GM21390 (cell line): ENCODE results near the gene MPHOSPH10.
"Not testable (repeated sequence)": the region's sequence is repeated elsewhere in the genome, so short reads cannot be mapped to it uniquely, and the experiment has no call there.

Experiments
- ATAC-seq: cut with Tn5 transposase; IDR thresholded peaks from one replicate; pipeline ENCODE4 v1.9.1; 2021; ENCODE audit not compliant: unreplicated experiment

Gene MPHOSPH10

DNA sequence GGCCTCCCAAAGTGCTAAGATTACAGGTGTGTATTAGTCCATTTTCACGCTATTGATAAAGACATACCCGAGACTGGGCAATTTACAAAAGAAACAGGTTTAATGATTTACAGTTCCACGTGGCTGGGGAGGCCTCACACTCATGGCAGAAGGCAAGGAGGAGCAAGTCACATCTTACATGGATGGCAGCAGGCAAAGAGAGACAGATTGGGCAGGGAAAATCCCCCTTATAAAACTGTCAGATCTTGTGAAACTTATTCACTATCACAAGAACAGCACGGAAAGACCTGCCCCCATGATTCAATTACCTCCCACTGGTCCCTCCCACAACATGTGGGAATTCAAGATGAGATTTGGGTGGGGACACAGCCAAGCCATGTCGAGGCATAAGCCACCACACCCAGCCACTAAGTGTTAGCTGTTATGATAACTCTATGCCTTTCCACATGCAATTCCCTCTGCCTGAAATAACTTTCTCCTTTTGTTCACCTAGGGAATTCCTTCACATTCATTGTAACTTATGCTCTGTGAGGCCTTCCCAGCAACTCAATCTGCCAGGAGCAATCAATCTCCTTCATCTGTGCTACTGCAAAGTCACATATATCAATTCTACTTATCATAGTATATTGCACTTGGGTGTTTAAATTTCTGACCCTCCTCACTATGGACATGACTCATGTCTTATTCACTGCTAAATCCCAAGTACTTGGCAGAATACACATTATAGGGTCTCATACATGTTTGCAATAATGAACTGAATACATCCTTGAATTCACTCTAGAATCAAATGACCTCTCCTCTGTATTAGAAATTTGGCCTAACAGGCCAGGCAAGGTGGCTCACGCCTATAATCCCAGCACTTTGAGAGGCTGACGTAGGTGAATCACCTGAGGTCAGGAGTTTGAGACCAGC lies 7.8 kb upstream of the MPHOSPH10 start:
- no peak for ATAC-seq

DNA sequence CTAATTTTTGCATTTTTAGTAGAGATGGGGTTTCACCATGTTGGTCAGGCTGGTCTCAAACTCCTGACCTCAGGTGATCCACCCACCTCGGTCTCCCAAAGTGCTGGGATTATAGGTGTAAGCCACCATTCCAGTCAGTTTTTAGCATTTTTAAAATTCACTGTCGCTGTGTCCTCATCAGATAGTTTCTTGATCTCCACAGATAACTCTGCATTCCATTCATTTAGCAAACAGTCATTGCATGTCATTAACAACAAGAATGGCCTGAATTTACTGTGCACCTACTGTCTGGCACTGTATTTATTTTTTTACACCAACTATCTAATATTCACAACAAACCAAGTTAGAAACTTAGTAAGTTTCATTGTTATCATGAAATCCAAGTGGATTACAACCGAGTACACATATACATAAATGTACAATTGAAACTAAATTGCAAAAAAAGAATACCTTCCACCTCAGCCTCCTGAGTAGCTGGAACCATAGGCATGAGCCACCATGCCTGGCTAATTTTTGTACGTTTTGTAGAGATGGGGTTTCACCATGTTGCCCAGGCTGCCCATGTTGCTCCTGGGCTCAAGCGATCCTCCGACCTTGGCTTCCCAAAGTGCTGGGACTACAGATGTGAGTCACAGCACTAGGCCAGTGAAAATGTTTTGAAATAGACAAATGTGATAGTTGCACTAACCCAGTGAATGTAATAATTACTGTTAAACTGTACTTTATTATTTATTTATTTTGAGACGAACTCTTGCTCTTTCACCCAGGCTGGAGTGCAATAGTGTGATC lies 4.7 kb upstream of the MPHOSPH10 start:
- no peak for ATAC-seq

DNA sequence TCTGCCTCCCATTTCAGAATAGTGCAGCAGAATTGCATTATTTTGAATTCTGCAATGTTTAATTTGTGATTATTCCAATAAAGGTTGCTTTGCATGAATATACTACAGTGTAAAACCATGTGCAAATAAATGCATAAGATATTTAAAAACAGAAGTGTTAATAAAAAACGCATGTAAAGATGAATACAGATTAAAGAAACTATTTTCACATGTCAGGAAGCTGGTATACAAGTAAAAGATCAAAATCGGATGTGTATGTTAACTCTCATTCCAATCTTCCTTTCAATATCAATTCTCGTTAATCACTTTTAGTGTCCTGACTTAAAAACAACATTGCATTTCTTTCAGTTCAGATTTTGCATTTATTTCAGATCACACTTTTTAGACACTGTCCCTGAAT lies 3.5 kb upstream of the MPHOSPH10 start:
- ATAC-seq = no peak

GRCh38 chr2:71129114-71129901 lies 1.1 kb upstream of the MPHOSPH10 start:
- no peak for ATAC-seq

DNA sequence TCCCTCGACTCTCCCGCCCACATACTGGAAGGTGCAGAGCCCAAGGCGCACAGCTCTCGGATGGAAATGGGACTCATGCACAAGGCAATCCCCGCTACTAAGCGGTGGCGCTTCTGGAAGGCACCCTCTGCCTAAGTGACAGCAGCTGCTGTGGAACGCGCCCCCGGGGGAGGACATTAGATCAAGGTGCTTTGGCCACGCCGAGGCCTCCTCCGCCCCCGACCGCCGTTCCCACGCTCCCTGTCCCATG lies 607 bp upstream of the MPHOSPH10 start:
- peak; percentile 48 for ATAC-seq

GRCh38 chr2:71130905-71131244 lies 441 bp downstream of the MPHOSPH10 start:
- no peak for ATAC-seq

DNA sequence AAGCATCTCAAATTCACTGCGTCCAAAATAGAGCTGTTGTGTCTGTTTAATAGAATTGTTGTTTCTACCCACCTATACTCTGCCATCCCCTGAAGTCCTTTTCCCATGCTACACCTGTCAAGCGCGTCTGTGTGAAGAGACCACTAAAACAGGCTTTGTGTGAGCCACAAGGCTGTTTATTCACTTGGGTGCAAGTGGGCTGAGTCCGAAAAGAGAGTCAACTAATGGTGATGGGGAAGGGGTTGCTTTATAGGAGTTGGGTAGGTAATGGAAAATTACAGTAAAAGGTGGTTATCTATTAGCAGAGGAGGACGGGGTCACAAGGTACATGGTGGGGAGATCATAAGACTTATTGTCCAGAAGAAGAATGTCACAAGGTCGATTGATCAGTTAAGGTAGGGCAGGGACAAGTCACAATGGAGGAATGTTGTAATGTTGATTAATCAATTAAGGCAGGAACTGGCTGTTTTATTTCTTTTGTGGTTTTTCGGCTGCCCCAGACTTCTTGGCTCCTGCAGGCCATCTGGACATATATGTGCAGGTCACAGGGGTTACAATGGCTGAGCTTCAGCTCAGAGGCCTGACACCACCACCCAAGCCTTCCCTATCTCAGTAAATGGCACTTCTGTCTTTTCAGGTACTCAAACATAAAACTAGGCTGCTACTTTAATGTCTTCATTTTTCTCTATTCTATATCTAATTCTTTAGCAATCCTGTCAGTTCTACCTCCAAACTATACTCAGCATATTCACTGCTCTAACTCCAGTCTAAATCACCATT lies 1.1 kb downstream of the MPHOSPH10 start:
- not testable (repeated sequence) for ATAC-seq

- no peak for ATAC-seq
Observed at GRCh38 chr2:71133603-71134002, 3.2 kb downstream of the MPHOSPH10 start.

GRCh38 chr2:71136174-71136573 lies 5.7 kb downstream of the MPHOSPH10 start:
- ATAC-seq = no peak

- no peak for ATAC-seq
Observed at GRCh38 chr2:71143782-71144181, 13.3 kb downstream of the MPHOSPH10 start.

DNA sequence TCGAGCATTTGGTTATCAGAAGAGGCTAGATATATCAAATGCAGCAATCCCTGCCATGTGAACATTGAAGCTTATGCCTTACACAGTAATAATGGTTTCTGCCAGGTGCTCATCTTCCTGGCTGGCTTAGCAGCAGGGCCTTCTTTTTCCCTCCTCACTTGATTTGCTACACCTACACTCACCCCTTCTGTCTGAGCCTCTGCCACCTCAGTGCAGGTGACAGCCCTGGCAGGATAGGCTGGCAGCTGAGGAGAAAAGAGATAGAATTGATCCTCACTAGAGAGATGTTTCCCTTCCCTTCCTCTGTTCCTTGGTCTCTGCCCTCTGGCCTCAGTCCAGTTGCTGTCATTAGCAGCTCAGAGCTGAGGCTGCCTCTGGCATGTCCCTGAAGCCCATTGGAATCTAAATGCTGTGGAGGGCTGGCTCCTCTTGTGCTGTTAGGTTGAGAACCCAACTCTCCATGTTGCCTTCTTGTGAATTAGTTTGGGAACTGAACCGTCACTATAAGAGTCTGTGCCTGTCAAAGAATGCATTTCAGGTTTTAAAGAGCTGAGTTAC lies 18.2 kb downstream of the MPHOSPH10 start:
- no peak for ATAC-seq

- ATAC-seq = no peak
Observed at GRCh38 chr2:71150082-71150816, 19.8 kb downstream of the MPHOSPH10 start.

GRCh38 chr2:71151620-71152019 lies 21.2 kb downstream of the MPHOSPH10 start:
- no peak for ATAC-seq

DNA sequence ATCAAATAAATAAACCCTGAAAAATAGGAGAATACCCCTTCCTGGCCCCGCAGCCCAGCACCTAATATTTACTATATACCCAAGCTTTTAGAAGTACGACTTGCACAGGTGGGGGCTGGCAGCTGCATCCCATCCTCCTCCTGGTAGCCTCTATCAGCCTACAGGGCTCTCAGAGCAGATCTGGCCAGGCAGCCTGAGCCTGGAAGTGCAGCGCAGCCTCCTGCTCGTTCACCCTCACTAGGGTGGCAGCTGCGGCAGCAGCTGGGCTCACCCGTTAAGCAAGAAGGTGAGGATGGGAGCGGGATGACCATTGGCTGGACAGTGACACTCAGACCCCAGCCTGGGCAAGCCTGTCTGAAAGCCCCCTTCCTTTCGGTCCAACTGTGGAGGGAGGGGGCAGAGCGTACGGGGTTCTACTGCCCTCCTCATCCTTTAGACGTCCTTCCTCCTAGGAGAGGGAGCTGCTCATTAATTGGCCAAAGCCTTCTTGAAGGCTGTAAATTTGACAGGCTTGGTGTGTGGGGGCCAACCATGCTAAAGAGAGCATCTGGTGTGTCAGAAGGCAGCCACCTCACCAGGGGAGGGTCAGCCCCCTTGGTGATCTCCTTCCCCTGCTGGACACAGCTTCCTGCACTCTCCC lies 23.3 kb downstream of the MPHOSPH10 start:
- no peak for ATAC-seq

- no peak for ATAC-seq
Observed at GRCh38 chr2:71154279-71154678, 23.8 kb downstream of the MPHOSPH10 start.

GRCh38 chr2:71154798-71155197 lies 24.4 kb downstream of the MPHOSPH10 start:
- peak; percentile 73 for ATAC-seq

- no peak for ATAC-seq
Observed at GRCh38 chr2:71155846-71156245, 25.4 kb downstream of the MPHOSPH10 start.

- ATAC-seq = no peak
Observed at GRCh38 chr2:71156573-71156972, 26.1 kb downstream of the MPHOSPH10 start.

GRCh38 chr2:71157124-71157793 lies 26.8 kb downstream of the MPHOSPH10 start:
- ATAC-seq = no peak
